Medulla oblongata (tissue), 1 donor: ENCODE results near the gene FAM53B.

ENCODE experiments used
- DNase-seq: peaks from one replicate; pipeline ENCODE4 v3.0.0-alpha.2; 2015; ENCODE audit errors: extremely low spot score

FAM53B gene

DNA sequence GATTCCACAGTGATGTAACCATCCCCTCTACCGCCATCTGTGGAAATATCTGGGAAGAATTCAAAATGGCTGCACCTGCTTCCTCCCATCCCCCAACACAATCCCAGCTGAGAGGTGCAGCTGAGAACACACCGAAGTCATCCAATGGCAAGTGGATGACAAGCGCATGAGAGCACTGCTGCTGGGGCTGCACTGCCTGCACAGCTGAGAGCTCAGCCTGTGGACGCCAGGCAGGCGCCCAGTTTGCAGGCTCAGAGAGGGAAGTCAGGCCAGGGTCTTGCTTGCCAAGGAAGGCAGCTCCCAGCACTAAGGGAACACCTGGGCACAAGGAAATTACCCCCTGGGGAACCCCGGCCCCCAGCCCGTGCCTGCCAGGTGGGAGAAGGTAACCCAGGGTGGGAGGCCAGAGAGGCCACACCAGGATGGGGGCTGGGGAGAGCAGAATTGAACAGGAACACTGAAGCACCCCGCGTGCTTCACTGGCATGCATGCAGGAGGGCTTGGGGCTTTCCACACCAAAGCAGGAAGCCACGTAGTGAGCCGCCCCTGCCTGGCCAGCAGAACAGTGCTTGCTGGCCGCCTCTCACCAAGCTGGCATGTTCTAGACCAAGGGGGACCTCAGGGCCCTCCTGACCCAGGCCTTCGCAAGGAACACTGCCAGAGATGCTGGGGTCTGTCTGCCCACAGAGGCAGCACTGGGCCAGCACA is 46.2 kb downstream of the FAM53B start:
- no peak for DNase-seq

DNA sequence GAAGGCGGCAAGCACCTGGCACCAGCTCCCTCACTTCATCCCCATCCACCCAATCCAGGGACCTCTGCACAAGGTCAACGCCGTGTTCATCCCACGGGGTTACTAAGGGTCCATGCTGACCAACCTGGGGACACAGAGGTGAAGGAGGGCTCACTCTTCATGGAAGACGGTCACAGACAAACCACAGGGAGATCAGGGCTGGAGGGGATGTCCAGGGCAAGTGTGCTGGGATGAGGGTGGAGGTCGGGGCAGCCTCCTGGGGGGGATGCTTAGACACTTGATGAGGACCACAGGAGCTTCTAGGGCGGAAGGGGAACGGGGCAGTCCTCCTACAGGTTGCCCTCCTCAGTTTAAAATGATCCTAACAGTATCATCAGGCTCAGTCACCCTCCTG is 46.7 kb downstream of the FAM53B start:
- no peak for DNase-seq

DNA sequence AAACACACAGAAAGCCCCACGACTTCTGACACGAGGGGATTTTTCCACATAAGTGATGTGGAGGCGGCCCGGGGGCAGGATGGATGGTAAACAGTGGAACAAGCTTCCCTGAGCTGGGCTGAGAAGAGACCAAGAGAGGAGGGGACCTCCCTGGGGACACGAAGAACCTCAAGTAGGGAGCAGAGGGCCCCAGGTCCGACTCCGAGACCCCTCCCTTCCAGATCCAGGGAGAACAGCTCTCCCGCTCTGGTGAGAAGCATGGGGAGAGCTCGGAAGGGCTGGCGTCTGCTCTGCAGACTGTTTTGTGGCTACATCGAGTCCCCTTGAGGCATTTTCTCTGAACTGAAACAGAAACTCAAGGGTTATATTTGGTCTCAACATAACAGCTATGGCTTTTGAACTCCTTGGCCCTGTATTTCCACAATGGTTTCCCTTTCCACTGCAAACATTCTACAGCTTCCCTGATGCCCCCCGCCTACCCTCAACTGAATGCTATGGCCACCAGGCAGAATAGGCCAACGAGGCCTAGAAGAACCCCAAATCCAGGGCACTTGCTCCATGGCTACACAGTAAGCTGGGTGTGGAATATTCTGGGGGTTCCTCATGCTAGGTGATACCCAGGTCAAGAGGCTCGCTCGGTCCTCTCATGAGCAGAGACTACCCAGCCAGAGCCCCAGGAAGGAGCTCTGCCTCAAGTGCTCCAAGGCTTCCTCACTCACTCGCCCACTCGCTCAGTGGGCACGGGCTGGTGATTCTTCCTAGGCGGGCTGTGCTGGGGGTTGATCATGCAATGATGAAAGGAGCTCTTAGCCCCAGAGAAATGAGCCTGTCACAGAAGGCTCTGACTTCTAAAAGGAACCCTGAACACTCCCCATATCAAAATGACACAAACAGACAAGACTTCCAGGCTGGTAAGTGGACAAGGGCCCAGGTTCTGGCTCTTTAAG is 47.5 kb downstream of the FAM53B start:
- no peak for DNase-seq

DNA sequence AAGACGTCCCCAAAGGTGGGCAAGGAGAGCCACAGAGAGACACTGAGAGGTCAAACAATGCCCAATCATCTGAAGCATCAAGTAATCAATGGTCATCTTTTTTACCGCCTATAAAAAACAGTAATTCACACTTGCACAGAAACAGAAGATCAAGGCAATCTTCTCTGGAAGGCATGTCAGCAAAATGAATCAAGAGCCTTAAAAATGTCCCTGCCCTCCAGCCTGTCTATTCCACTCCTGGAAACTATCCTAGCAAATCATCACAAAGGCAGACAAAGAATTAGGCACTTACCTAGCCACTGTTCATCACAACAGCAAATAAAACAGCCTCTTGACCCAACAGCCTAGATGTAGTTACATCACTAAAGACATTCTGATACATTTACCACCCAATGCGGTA is 48.9 kb downstream of the FAM53B start:
- no peak for DNase-seq

DNA sequence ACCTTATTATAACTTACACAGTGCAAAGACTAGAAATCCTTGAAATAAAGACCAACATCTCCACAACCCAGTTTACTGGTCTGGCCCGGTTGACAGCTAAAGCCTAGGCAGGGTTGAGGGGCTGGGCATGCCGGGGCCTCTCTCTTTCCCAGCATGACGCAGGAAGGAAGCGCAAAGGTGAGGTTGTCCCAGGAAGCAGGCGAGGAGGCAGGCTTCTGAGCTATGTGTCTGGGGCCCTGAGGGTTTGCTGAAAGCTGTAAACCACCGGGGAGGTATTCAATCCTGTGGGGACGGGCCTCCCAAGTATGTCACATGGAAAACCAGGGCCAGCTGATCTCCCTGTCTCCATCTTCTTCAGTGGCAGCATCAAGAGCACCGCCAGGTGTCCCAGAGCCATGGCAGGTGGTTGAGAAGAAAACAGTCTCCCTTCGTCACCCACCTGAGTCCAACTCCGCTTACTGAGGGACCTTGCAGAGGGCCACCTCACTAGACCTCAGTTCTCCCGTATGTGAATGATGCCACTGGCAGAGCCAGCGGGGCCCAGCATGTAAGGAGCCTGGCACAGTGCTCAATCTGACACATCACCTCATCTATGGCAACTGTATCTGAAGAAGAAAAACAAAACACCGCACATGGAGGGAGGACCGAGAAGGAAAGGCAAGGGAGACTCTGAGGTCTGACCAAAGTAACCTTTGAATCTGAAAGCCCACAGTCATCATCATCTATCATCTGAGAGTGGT is 49.5 kb downstream of the FAM53B start:
- no peak for DNase-seq

DNA sequence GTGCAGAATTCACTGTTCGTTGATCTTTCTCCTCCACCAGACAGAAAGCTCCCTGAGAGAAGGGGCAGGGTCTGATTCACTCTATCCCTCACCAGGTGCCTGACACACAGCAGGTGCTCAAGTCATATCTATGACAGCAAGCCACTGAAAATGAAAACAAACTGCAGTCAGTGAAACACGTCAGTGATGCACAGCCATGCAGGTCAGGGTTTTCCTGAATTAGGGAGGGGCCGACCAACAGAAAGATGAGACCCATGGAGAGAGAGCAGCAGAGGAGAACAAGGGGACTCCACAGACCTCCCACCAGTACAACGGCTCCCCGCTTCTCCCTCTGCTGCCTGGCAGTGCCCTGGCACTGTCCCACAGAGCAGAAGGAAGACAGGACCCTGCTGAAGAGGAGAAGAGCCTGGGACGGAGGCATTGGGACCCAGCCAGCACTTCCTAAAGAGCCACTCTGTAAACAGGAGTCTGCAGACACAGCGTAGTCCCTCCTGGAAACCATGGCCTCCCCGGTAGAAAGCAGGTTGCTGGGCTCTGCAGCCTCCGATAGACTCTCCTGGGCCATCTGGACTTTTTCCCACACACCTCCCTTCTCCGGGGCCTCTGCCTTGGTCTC is 50.3 kb downstream of the FAM53B start:
- DNase-seq, result peak; percentile 73

DNA sequence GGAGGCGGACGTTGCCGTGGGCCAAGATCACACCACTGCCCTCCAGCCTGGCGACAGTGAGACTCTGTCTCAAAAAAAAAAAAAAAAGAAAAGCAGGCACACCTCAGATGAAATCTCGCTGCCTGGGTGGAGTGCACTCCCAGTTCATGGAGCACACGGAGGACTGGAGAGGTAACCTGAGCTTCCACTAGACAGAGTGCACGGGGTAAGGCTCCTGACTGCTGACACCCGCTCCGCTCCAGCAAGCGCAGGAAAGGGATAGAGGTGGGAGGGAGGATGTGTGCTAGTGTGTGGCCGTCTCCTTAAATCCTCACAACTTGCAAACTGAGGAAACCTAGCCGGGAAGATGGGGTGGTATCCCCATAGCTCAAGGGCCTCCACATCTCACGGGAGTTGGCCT is 50.8 kb downstream of the FAM53B start:
- DNase-seq, result no peak

DNA sequence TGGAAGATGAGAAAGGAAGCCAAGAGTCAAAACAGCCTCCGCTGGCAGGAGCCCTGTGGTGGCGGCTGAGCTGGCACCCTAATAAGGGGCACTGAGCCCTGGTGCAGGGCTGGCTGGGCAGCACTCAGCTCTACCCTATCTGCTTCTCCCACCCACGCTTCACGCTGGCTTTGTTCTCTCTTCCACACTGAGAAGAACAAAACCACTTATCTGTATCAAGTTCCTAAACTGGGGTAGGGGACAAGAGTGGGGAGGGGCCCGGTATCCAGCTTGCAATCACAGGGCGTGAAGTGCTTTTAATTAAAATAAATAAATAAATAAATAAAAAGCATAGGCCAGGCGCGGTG is 52.1 kb downstream of the FAM53B start:
- no peak for DNase-seq

DNA sequence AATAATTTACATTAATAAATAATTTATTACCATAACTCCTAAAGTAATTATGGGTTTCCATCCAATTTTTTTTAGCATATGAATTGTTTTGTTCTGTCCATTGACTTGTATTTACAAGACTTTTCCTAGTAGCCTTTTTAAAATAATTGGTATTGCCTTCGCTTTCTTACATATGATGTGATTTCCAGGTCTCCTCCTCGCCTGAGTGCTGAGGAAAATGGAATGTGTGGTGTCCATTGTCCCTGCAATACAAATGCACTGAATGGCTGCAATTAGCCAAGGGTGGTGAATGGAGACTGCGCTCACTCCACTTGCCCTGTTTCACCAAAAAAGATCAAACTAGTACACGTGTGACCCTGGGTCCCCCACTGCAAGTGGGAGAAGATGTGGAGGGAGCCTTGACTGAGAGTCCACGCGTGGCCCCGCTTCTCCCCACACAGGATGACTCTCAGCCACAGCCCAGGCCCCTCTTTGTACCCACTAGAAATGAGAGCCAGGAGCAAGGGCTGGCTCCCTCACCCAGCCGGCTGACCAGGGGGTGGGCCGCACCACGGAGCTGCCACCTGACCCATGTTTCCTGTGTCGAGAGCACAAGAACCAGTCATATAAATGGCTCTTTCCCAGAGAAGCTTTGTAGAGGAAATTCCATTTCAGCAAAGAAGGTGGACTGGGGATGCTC is 52.6 kb downstream of the FAM53B start:
- DNase-seq, result no peak

DNA sequence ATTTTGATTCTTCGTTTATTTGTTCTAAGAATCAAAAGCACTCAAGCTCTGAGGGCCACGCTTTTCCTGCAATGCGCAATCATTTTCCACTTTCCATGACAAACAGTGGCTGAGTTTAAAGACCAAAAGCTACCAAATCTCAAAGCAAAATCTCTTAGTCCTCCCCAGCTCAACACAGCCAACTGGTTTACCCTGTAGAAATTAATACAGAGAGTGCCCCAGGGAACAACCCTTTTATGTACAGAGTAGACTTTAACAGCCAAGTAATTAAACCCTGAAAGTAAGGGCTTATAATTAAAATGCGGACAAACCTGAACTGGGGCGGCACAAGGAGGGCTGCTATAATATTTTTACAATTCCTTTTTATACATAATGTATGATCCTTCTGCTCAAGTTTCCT is 53.2 kb downstream of the FAM53B start:
- DNase-seq, result no peak

DNA sequence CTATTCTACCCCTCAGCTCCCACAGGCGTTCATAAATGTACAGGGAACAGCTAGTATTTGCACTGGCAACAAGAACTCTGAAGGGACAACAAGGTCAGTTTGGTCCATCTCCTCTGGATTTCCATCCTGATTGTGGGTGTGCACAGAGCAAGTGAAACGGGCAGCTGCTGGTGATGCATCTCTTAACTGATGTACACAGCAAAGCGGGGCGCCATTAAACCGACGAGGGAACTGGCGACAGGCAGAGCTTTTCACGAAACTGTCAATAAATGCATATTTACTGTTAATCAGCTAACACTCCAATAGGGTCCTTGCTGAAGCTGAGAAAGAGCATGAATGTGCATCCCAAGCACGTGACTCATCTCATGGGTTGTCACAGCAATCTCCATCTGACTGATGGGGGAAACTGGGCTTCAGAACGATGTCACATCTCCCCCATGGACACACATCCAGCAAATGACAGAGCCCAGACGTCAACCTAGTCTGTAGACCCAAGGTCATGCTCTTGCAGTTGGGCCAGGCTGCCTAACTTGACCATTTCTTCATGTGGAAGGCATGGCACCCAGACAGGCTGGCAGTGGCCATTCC is 54.2 kb downstream of the FAM53B start:
- DNase-seq, result no peak

DNA sequence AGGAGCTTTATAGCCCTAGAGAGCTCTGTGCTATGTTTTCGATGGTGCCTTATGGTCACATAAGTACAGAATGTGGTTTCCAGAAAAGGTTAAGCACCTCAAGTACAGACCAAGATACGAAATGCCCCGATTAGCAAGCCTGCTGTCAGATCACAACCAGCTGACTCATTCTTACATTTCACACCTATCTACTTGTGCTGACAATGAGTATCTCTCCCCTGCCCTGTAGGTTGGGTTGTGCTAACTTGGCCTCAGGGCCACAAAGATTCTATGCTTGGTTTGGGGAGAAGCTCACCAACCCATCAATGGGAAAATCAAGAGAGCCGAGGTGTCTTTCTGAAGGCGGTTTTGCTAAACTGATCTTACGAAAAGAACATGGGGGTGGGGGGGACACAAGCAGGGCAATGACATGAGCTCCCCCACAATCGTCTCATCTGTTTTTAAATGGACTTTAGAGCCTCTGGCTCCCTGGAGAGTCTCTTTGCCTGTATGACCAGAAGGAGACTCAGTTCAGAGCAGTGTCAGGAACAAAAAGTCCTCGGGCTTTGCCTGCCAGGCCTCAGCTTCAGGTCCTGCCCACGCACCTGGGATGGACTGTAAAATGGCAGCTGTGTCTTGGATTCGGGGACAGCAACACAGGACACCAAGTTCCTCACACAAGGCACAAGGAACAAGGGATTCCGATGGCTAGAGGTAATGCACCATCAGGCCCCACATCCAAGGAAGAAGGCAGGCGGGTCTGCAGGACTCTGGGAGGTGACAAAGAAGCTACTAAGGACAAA is 55.1 kb downstream of the FAM53B start:
- DNase-seq, result no peak

DNA sequence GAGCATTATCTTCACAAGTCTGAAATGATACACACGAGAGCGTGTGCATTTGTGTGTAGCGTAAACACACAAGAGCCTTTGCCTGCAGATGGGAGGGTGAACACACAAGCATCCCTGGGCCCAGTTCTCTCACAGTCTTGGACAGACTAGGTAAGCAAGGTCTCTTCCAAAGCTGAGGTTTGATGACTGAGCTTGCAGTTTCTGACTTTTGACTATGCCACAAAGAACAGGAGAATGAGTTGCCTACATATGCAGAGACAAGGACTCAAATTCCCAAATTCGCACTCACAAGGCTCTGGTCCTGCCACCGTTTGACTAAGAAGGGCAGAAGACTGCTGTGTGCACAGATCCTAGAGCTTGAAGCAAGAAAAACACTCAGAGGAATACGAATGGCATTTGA is 55.8 kb downstream of the FAM53B start:
- no peak for DNase-seq

DNA sequence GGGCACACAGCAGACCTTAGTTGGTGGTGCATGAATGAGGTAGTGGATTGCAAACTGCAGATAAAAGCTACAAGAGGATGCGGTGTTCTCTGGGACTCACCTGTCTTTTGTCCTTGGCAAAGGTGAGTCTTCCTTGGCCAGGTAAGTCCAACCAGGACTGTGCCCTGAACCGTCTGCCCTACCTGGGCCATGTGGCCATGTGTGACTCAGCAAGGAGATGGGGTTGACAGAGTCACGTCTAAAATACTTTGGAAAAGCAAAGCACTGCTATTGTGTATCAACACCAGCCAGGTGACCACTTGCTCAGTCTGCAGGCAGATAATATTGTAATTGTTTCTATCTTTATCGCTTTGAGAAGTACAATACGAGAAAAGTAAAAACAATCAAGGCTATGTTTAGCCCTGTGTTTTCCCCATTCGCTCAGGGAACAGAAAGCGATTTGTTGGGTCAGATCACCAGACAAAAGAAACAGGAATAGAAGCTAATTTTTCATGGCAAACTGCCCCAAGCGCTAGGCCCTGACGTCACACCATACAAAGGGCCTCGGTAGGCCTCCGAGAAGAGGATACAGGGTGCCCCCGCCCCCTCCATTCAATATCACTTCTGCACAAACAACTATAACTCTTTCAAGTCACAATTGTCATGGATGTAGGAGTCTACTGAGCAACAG is 57.3 kb downstream of the FAM53B start:
- DNase-seq, result peak; percentile 97

DNA sequence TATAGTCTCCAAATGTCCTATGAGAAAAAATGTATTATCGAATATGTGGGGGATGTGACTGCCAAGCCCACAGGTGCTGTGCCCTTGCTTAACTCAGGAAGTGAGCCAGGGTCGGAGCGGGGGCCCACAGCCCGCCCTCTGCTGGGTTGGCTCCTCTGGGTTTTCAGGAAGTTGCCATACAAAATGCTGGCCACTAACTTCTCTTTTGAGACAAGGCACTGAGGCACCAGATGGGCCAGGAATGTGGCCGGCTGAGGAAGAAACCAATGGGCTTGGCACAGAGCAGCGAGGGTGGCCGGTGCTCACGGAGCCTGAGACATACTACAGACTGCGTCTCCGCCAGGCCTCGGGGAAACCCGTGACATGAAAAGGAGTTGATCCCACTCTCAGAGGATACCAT is 58.9 kb downstream of the FAM53B start:
- peak; percentile 87 for DNase-seq

DNA sequence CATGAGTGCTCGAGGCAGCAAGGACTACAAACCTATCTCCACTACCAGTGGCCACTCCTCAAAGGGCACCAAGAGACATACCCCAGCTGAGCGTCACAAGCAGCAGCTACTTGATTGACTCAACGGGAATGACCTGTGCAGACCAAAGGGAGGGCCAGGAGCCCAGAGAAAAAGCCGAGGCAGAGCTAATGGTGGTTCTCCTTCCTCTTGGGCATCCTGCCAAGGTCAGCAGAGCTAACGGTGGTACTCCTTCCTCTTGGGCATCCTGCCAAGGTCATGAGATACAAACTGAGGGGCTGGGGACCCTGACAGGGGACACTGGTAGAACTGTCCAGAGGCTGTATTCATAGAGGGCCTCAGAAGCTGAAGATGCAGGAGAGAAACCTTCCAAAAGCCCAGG is 60.4 kb downstream of the FAM53B start:
- no peak for DNase-seq

DNA sequence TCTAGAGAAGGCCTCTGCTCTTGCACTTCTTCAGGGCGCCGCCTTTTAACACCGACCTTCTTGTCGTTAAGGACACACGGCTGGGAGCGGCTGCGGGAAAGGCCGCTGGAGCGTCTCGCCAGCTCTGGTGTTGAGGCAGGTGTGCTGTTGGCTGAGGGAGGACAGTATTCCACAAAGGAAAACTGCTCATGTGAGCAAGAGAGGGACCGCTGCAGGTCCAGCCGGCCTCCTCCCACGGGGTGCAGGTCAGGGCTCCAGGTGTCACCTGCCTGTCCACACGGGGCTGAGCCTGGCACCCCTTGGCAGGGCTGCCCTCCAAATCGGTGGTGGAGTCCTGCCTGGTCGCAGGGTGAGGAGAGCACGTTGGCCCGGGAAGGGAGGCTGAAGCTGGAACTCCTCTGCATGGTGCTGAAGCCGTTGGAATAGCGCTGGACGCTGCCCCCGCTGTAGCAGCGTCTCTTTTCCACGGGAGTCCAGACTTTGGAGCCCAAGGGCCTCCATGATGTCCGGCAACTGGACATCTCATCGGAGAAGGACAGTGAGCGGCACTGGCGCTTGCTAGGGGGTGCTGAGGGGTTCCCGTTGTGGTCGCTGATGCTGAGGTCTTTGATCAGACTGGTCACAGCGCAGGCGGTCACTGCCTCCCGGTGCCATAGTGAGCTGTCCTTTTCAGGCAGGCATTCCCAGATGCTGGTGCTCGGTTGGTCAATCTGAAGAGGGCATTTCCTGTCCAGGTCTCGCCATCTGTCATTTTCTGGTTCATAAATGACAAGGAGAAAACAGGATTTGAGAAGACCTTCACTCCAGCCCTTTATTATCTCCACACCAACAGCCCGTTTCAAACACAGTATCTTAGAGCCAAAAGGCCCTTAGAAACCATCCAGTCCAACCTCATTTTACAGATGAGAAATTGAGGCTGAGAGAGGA is 62.3 kb downstream of the FAM53B start:
- DNase-seq, result no peak

DNA sequence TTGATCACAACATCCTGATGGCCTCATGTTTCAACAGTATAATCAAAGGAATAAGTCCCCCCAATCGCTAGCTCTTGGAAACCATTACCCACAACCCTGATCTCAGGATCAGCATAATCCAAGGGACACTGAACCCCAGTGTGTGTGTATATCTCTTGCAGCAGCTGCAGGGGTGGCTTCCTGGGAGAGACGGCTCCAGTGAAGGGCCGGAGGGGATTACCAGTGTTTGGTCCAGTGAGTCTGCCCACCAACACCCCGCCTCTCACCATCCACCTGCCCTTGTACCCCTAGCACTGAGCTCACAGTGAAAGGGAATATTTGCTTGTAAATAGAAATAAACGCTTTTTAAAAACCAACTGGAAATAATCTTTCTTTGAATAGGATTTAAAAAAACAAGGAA is 63.1 kb downstream of the FAM53B start:
- DNase-seq, result no peak

DNA sequence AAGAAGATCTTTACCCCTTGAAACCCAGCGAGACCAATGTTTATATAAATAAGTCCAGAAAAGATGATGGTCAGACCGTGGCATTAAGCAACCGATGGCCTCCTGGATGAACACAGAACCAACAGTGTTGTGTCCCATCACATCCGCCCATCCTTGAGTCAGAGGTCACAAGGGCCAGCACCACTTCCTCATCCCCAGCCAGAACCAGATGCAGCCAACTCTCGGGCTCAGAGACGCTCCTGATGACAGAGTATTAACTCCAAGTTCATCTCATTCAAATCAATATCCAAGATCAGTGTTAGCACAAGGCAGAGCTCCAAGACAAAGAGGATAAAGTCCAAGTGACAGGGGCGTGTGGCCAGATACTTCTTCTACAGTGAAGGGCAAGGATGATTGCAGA is 63.5 kb downstream of the FAM53B start:
- peak; percentile 78 for DNase-seq
